Liver (tissue), 9 donors: ENCODE results near the gene KIRREL3. TPM values are rescaled to one million over a fixed set of nuclear protein-coding genes. Genes with fewer than 3 reads are reported as not detected.

ENCODE experiments used
- DNase-seq: peaks from one replicate; pipeline ENCODE4 v3.0.0-alpha.2; 2017; ENCODE audit warnings: low spot score
- H3K27ac ChIP-seq, 2 donors: one replicate each; pipeline ENCODE4 v1.7.0; 2013; ENCODE audit warnings: inconsistent platforms in 2 of 2, low read length in 2 of 2, control low read depth in 1 of 2, low read depth in 1 of 2, mild to moderate bottlenecking in 1 of 2
- H3K27me3 ChIP-seq, 4 donors: one replicate each; pipeline versions ENCODE4 v1.6.1 to v1.7.0; 2013; ENCODE audit warnings: low read length in 3 of 4, inconsistent platforms in 1 of 4, mild to moderate bottlenecking in 1 of 4, moderate library complexity in 1 of 4; ENCODE audit not compliant: control insufficient read depth in 4 of 4, insufficient read depth in 4 of 4
- H3K36me3 ChIP-seq, 4 donors: one replicate each; pipeline versions ENCODE4 v1.6.1 to v1.7.0; 2013; ENCODE audit warnings: low read length in 3 of 4, mild to moderate bottlenecking in 3 of 4, low read depth in 1 of 4, moderate library complexity in 1 of 4; ENCODE audit not compliant: control insufficient read depth in 4 of 4, insufficient read depth in 3 of 4
- H3K4me1 ChIP-seq, 4 donors: one replicate each; pipeline versions ENCODE4 v1.6.1 to v1.7.0; 2013; ENCODE audit warnings: low read length in 3 of 4, mild to moderate bottlenecking in 3 of 4, moderate library complexity in 1 of 4; ENCODE audit not compliant: control insufficient read depth in 4 of 4, insufficient read depth in 4 of 4
- H3K4me3 ChIP-seq, 3 donors: one replicate each; pipeline versions ENCODE4 v1.6.1 to v1.7.0; 2013; ENCODE audit warnings: low read length in 3 of 3, control low read depth in 1 of 3, low read depth in 1 of 3, mild to moderate bottlenecking in 1 of 3
- H3K9ac ChIP-seq, 2 donors: one replicate each; pipeline ENCODE4 v1.7.0; 2013; ENCODE audit warnings: low read length in 2 of 2, mild to moderate bottlenecking in 2 of 2, moderate library complexity in 2 of 2, control low read depth in 1 of 2, low read depth in 1 of 2
- H3K9me3 ChIP-seq, 4 donors: one replicate each; pipeline versions ENCODE4 v1.6.1 to v1.7.0; 2013; ENCODE audit warnings: low read length in 3 of 4; ENCODE audit not compliant: control insufficient read depth in 4 of 4
- ATF3 ChIP-seq: IDR thresholded peaks from 2 replicates; pipeline ENCODE4 v1.6.1; 2016; ENCODE audit warnings: antibody characterized with exemption
- CTCF ChIP-seq: fragments of 150-350 bp; IDR thresholded peaks from 2 replicates; pipeline ENCODE4 v1.5.1; 2017; ENCODE audit warnings: improper control_type of control experiment, low read depth, low read length; ENCODE audit not compliant: missing input control
- EGR1 ChIP-seq, 2 donors: IDR thresholded peaks; 2 replicates each; pipeline ENCODE4 v1.6.1; 2016 to 2018; ENCODE audit warnings: antibody characterized with exemption in 2 of 2, low read depth in 2 of 2
- FOXA2 ChIP-seq: IDR thresholded peaks from 2 replicates; pipeline ENCODE4 v1.6.1; 2016; ENCODE audit warnings: antibody characterized with exemption
- GABPA ChIP-seq, 2 donors: IDR thresholded peaks in 1 of 2; conservative IDR thresholded peaks in 1 of 2; 2 replicates each; pipeline ENCODE4 v1.6.1; 2016; ENCODE audit warnings: antibody characterized with exemption in 2 of 2, mild to moderate bottlenecking in 1 of 2, moderate library complexity in 1 of 2
- HNF4A ChIP-seq, 2 donors: conservative IDR thresholded peaks; 2 replicates each; pipeline ENCODE4 v1.6.1; 2016; ENCODE audit warnings: antibody characterized with exemption in 2 of 2, mild to moderate bottlenecking in 2 of 2
- HNF4G ChIP-seq: IDR thresholded peaks from 2 replicates; pipeline ENCODE4 v1.6.1; 2016; ENCODE audit warnings: antibody characterized with exemption
- JUND ChIP-seq, 2 donors: IDR thresholded peaks; 2 replicates each; pipeline ENCODE4 v1.6.1; 2016; ENCODE audit warnings: antibody characterized with exemption in 2 of 2
- MAX ChIP-seq: IDR thresholded peaks from 2 replicates; pipeline ENCODE4 v1.6.1; 2016; ENCODE audit warnings: antibody characterized with exemption
- NR2F2 ChIP-seq: IDR thresholded peaks from 2 replicates; pipeline ENCODE4 v1.6.1; 2016; ENCODE audit warnings: antibody characterized with exemption
- RAD21 ChIP-seq, 2 donors: IDR thresholded peaks; 2 replicates each; pipeline ENCODE4 v1.6.1; 2016; ENCODE audit warnings: antibody characterized with exemption in 2 of 2, mild to moderate bottlenecking in 2 of 2
- REST ChIP-seq: IDR thresholded peaks from 2 replicates; pipeline ENCODE4 v1.6.1; 2016; ENCODE audit warnings: antibody characterized with exemption, mild to moderate bottlenecking
- RXRA ChIP-seq, 2 donors: IDR thresholded peaks; 2 replicates each; pipeline ENCODE4 v1.6.1; 2017 to 2018; ENCODE audit warnings: antibody characterized with exemption in 2 of 2, mild to moderate bottlenecking in 1 of 2
- SP1 ChIP-seq: IDR thresholded peaks from 2 replicates; pipeline ENCODE4 v1.6.1; 2018; ENCODE audit warnings: antibody characterized with exemption, mild to moderate bottlenecking
- TAF1 ChIP-seq: conservative IDR thresholded peaks from 2 replicates; pipeline ENCODE4 v1.6.1; 2016; ENCODE audit warnings: antibody characterized with exemption, mild to moderate bottlenecking
- YY1 ChIP-seq: IDR thresholded peaks from 2 replicates; pipeline ENCODE4 v1.6.1; 2016; ENCODE audit warnings: antibody characterized with exemption, mild to moderate bottlenecking
- ZBTB33 ChIP-seq: IDR thresholded peaks from 2 replicates; pipeline ENCODE4 v1.6.1; 2016; ENCODE audit warnings: antibody characterized with exemption
- WGBS: extraction: QIAGEN DNeasy Blood & Tissue Kit; methylation state at CpG from one replicate; pipeline ENCODE4 v1.1.7; 2013; 5-methylcytosine and 5-hydroxymethylcytosine counted together
- polyA plus RNA-seq, 2 donors: library from polyadenylated mRNA; stranded (reverse) in 1 of 2; unstranded in 1 of 2; fragments of 200-250 nt in 1 of 2; fragments of >200 nt in 1 of 2; fragmentation: Nextera tagmentation in 1 of 2; extraction: Ambion mirVana in 1 of 2; gene quantifications; one replicate each; pipeline versions ENCODE4 v1.2.1 to v1.2.3, GENCODE V29; 2013 to 2015
- total RNA-seq, 2 donors: library from RNA; depleted of rRNA; stranded (reverse); fragments of >200 nt; gene quantifications; one replicate each; pipeline ENCODE4 v1.2.3, GENCODE V29; 2014
- donor health status: healthy.
- donor health status: healthy.
- donor health status: healthy.
- donor health status: healthy.
- donor health status: healthy.

Gene KIRREL3
- total and polyA plus RNA-seq, 4 donors: 0.03 to 0.29 (median 0.08) TPM; not detected in 1

GRCh38 chr11:126897430-126897829 lies 103.1 kb downstream of the KIRREL3 start:
- no peak overlapping the region for H3K9ac ChIP-seq
- no peak for TF ChIP-seq RAD21 (IDR thresholded peaks at IDR 0.05)
- no peak for TF ChIP-seq HNF4G
- TF ChIP-seq TAF1: no peak
- TF ChIP-seq REST: no peak
- TF ChIP-seq FOXA2: no peak
- no peak for TF ChIP-seq CTCF
- no peak for TF ChIP-seq RXRA (IDR thresholded peaks at IDR 0.05)
- TF ChIP-seq GABPA (IDR thresholded peaks at IDR 0.05 in 1 of 2, conservative IDR thresholded peaks at IDR 0.05 in 1 of 2): no peak
- TF ChIP-seq EGR1 (IDR thresholded peaks at IDR 0.05; ENCODE audit: low read depth in 2 of 2): no peak
- no peak for TF ChIP-seq SP1
- TF ChIP-seq HNF4A (conservative IDR thresholded peaks at IDR 0.05): no peak
- no peak for TF ChIP-seq MAX
- TF ChIP-seq NR2F2: no peak
- TF ChIP-seq ATF3: no peak
- TF ChIP-seq YY1: no peak
- H3K4me3 ChIP-seq: no peak overlapping the region
- whole genome bisulfite sequencing: 68% methylated on average over 2 of the region's 2 CpGs
- DNase-seq: no peak
- H3K36me3 ChIP-seq: no peaks in the 10 kb centered on the region
- no peak overlapping the region for H3K27ac ChIP-seq
- H3K27me3 ChIP-seq: no peaks in the 10 kb centered on the region
- peaks cover 7 to 16% (median 12%) of the 10 kb centered on the region in 4 donors for H3K9me3 ChIP-seq
- no peaks in the 10 kb centered on the region for H3K4me1 ChIP-seq

GRCh38 chr11:126896025-126896424 lies 104.5 kb downstream of the KIRREL3 start:
- no peaks in the 10 kb centered on the region for H3K36me3 ChIP-seq
- no peaks in the 10 kb centered on the region for H3K27me3 ChIP-seq
- TF ChIP-seq TAF1: no peak
- TF ChIP-seq YY1: no peak
- no peak for TF ChIP-seq FOXA2
- TF ChIP-seq REST: no peak
- TF ChIP-seq GABPA (IDR thresholded peaks at IDR 0.05 in 1 of 2, conservative IDR thresholded peaks at IDR 0.05 in 1 of 2): no peak
- no peak for TF ChIP-seq RXRA (IDR thresholded peaks at IDR 0.05)
- TF ChIP-seq NR2F2: no peak
- no peak for TF ChIP-seq JUND (IDR thresholded peaks at IDR 0.05)
- no peak for TF ChIP-seq ZBTB33
- TF ChIP-seq HNF4G: no peak
- no peak for TF ChIP-seq HNF4A (conservative IDR thresholded peaks at IDR 0.05)
- no peak overlapping the region for H3K27ac ChIP-seq
- H3K4me1 ChIP-seq: no peaks in the 10 kb centered on the region
- no peak overlapping the region for H3K9ac ChIP-seq
- no peak overlapping the region for H3K4me3 ChIP-seq
- H3K9me3 ChIP-seq: peaks cover 7 to 16% (median 12%) of the 10 kb centered on the region in 4 donors
- no peak for DNase-seq
